HepG2 (cell line): ENCODE measurements around the gene SERINC2. TPM values are rescaled to one million over a fixed set of nuclear protein-coding genes. Genes with fewer than 3 reads are reported as not detected.

Experiments used
- ATF7-NPFF ChIP-seq: sonication (generic); formaldehyde crosslinking; IDR thresholded peaks from 2 replicates; pipeline ENCODE4 v1.8.1; 2023; ENCODE audit warnings: mild to moderate bottlenecking, low read depth, missing genetic modification reagents, moderate library complexity
- CEBPB ChIP-seq: IDR thresholded peaks from 2 replicates; pipeline ENCODE4 v1.6.1; 2011; ENCODE audit warnings: low read depth, low read length, improper control_type of control experiment, borderline replicate concordance
- DNMT1 ChIP-seq: sonication (generic); formaldehyde crosslinking; IDR thresholded peaks from 2 replicates; pipeline ENCODE4 v1.5.1; 2020; ENCODE audit warnings: mild to moderate bottlenecking, missing genetic modification reagents
- ELF4 ChIP-seq: sonication (generic); formaldehyde crosslinking; IDR thresholded peaks from 2 replicates; pipeline ENCODE4 v1.5.0; 2020; ENCODE audit warnings: missing genetic modification reagents, mild to moderate bottlenecking, moderate library complexity, borderline replicate concordance
- GLI4 ChIP-seq: sonication (generic); formaldehyde crosslinking; IDR thresholded peaks from 2 replicates; pipeline ENCODE4 v1.5.1; 2020; ENCODE audit warnings: missing genetic modification reagents, mild to moderate bottlenecking, moderate library complexity, borderline replicate concordance
- HOXA5 ChIP-seq: sonication (generic); formaldehyde crosslinking; IDR thresholded peaks from 2 replicates; pipeline ENCODE4 v1.4.0; 2020; ENCODE audit warnings: missing genetic modification reagents
- IKZF1 ChIP-seq: fragments of 450-650 bp; IDR thresholded peaks from 2 replicates; pipeline ENCODE4 v1.7.1; 2016
- IRF2 ChIP-seq: IDR thresholded peaks from 2 replicates; pipeline ENCODE4 v1.6.1; 2018; ENCODE audit warnings: missing genetic modification reagents, missing compliant biosample characterization
- IRX3 ChIP-seq: sonication (generic); formaldehyde crosslinking; IDR thresholded peaks from 2 replicates; pipeline ENCODE4 v1.8.1; 2023; ENCODE audit warnings: mild to moderate bottlenecking, low read depth, missing genetic modification reagents, borderline replicate concordance
- MEF2D ChIP-seq: sonication (generic); formaldehyde crosslinking; IDR thresholded peaks from 2 replicates; pipeline ENCODE4 v1.5.1; 2020; ENCODE audit warnings: mild to moderate bottlenecking, missing genetic modification reagents
- MTA3 ChIP-seq: sonication (generic); formaldehyde crosslinking; IDR thresholded peaks from 2 replicates; pipeline ENCODE4 v1.4.0; 2020; ENCODE audit warnings: missing genetic modification reagents
- NR0B2 ChIP-seq: sonication (generic); formaldehyde crosslinking; IDR thresholded peaks from 2 replicates; pipeline ENCODE4 v1.4.0; 2020; ENCODE audit warnings: mild to moderate bottlenecking, missing genetic modification reagents
- NRL ChIP-seq: sonication (generic); formaldehyde crosslinking; IDR thresholded peaks from 2 replicates; pipeline ENCODE4 v1.5.0; 2020; ENCODE audit warnings: missing genetic modification reagents, mild to moderate bottlenecking, moderate library complexity, borderline replicate concordance
- RBFOX2 ChIP-seq: fragments of 200-400 bp; formaldehyde crosslinking; IDR thresholded peaks from 2 replicates; pipeline ENCODE4 v1.6.1; 2017; ENCODE audit warnings: low read depth, mild to moderate bottlenecking, low read length
- REL ChIP-seq: sonication (generic); formaldehyde crosslinking; conservative IDR thresholded peaks from 2 replicates; pipeline ENCODE4 v1.8.0; 2022; ENCODE audit warnings: mild to moderate bottlenecking, missing genetic modification reagents, moderate library complexity
- RORA ChIP-seq: sonication (generic); formaldehyde crosslinking; IDR thresholded peaks from 2 replicates; pipeline ENCODE4 v1.5.0; 2020; ENCODE audit warnings: mild to moderate bottlenecking, missing genetic modification reagents, moderate library complexity
- SP4 ChIP-seq: sonication (generic); formaldehyde crosslinking; IDR thresholded peaks from 2 replicates; pipeline ENCODE4 v1.8.1; 2023; ENCODE audit warnings: mild to moderate bottlenecking, missing genetic modification reagents
- TRIM22 ChIP-seq: fragments of 450-650 bp; IDR thresholded peaks from 2 replicates; pipeline ENCODE4 v1.6.1; 2017
- ZNF121 ChIP-seq: sonication (generic); formaldehyde crosslinking; IDR thresholded peaks from 2 replicates; pipeline ENCODE4 v1.5.0; 2020; ENCODE audit warnings: mild to moderate bottlenecking, missing genetic modification reagents
- ZNF251 ChIP-seq: sonication (generic); formaldehyde crosslinking; IDR thresholded peaks from 2 replicates; pipeline ENCODE4 v1.9.0; 2021; ENCODE audit warnings: mild to moderate bottlenecking, missing genetic modification reagents
- ZNF274 ChIP-seq: sonication (generic); formaldehyde crosslinking; IDR thresholded peaks from 2 replicates; pipeline ENCODE4 v1.5.1; 2020; ENCODE audit warnings: mild to moderate bottlenecking, missing genetic modification reagents
- ZNF317 ChIP-seq: sonication (generic); formaldehyde crosslinking; IDR thresholded peaks from 2 replicates; pipeline ENCODE4 v1.5.0; 2020; ENCODE audit warnings: mild to moderate bottlenecking, missing genetic modification reagents
- ZNF326 ChIP-seq: sonication (generic); formaldehyde crosslinking; IDR thresholded peaks from 2 replicates; pipeline ENCODE4 v1.4.0; 2020; ENCODE audit warnings: missing genetic modification reagents, borderline replicate concordance
- ZNF468 ChIP-seq: sonication (generic); formaldehyde crosslinking; IDR thresholded peaks from 2 replicates; pipeline ENCODE4 v1.8.0; 2022; ENCODE audit warnings: mild to moderate bottlenecking, moderate library complexity, missing genetic modification reagents
- ZNF75D ChIP-seq: sonication (generic); formaldehyde crosslinking; IDR thresholded peaks from 2 replicates; pipeline ENCODE4 v1.8.1; 2023; ENCODE audit warnings: missing genetic modification reagents, mild to moderate bottlenecking, borderline replicate concordance
- polyA plus RNA-seq, 8 experiments: library from polyadenylated mRNA; depleted of rRNA in 3 of 8; stranded (reverse) in 7 of 8; unstranded in 1 of 8; fragments of >200 nt; fragmentation: Illumina TruSeq in 4 of 8; extraction: Trizol in 4 of 8; gene quantifications; 2 replicates each; pipeline versions ENCODE4 v1.2.1 to v1.2.3, GENCODE V29; 2011 to 2016; ENCODE audit warnings: low read depth in 4 of 8, missing spikeins in 1 of 8, mixed read lengths in 1 of 8; ENCODE audit not compliant: insufficient read depth in 1 of 8
- total RNA-seq, 5 experiments: library from RNA; depleted of rRNA; stranded (reverse); fragments of >200 nt; fragmentation: Illumina TruSeq; extraction: Trizol; gene quantifications; 2 replicates each; pipeline ENCODE4 v1.2.3, GENCODE V29; 2016; ENCODE audit warnings: low read depth in 1 of 5
- TF ChIP-seq, protein P1 (sequence below): sonication (generic); formaldehyde crosslinking; IDR thresholded peaks from 2 replicates; pipeline ENCODE4 v1.4.0; 2020; ENCODE audit warnings: missing genetic modification reagents
- TF ChIP-seq, protein P2 (sequence below): sonication (generic); formaldehyde crosslinking; IDR thresholded peaks from 2 replicates; pipeline ENCODE4 v1.4.0; 2020; ENCODE audit warnings: missing genetic modification reagents, mild to moderate bottlenecking, borderline replicate concordance

SERINC2 gene
- total and polyA plus RNA-seq, 2 of the 13 experiments (the other 11 are each of a cell fraction or from before 2014, with no cell fraction given) = 4.8 to 126 TPM

DNA sequence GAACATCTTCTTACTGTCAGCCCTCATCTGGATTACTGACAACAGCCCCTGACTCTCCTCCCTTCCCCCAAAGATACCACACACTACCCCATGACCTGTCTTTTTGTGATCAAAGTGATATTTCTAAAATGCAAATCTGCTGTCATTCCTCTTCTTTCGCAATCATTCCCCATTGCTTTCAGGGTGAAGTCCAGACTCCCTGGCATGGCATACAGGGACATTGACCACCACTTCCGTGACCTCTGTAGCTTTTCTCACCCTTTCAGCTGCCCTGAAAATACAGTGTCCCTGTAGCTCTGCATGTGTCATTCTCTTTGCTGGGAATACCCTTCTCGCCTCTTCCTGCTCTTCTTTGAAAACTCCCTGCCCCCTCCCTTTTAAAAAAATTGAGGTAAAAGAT is 4.1 kb downstream of the SERINC2 start (continued):
- no peak for TF ChIP-seq ZNF274
- no peak for TF ChIP-seq ZNF251 (CRISPR knock-in tag)
- TF ChIP-seq NR0B2 (CRISPR knock-in tag) = no peak
- TF ChIP-seq CEBPB = peak; percentile 99
- TF ChIP-seq MEF2D (CRISPR knock-in tag) = peak; percentile 56
- no peak for TF ChIP-seq TRIM22
- no peak for TF ChIP-seq ZNF468 (CRISPR knock-in tag)
- no peak for TF ChIP-seq REL (CRISPR knock-in tag)
- TF ChIP-seq, protein P1, sequence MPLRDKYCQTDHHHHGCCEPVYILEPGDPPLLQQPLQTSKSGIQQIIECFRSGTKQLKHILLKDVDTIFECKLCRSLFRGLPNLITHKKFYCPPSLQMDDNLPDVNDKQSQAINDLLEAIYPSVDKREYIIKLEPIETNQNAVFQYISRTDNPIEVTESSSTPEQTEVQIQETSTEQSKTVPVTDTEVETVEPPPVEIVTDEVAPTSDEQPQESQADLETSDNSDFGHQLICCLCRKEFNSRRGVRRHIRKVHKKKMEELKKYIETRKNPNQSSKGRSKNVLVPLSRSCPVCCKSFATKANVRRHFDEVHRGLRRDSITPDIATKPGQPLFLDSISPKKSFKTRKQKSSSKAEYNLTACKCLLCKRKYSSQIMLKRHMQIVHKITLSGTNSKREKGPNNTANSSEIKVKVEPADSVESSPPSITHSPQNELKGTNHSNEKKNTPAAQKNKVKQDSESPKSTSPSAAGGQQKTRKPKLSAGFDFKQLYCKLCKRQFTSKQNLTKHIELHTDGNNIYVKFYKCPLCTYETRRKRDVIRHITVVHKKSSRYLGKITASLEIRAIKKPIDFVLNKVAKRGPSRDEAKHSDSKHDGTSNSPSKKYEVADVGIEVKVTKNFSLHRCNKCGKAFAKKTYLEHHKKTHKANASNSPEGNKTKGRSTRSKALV (CRISPR knock-in tag) = no peak
- no peak for TF ChIP-seq ELF4 (CRISPR knock-in tag)
- no peak for TF ChIP-seq HOXA5 (CRISPR knock-in tag)
- TF ChIP-seq IRX3 (CRISPR knock-in tag) = no peak
- no peak for TF ChIP-seq IKZF1
- no peak for TF ChIP-seq MTA3 (CRISPR knock-in tag)
- no peak for TF ChIP-seq SP4 (CRISPR knock-in tag)
- TF ChIP-seq, protein P2, sequence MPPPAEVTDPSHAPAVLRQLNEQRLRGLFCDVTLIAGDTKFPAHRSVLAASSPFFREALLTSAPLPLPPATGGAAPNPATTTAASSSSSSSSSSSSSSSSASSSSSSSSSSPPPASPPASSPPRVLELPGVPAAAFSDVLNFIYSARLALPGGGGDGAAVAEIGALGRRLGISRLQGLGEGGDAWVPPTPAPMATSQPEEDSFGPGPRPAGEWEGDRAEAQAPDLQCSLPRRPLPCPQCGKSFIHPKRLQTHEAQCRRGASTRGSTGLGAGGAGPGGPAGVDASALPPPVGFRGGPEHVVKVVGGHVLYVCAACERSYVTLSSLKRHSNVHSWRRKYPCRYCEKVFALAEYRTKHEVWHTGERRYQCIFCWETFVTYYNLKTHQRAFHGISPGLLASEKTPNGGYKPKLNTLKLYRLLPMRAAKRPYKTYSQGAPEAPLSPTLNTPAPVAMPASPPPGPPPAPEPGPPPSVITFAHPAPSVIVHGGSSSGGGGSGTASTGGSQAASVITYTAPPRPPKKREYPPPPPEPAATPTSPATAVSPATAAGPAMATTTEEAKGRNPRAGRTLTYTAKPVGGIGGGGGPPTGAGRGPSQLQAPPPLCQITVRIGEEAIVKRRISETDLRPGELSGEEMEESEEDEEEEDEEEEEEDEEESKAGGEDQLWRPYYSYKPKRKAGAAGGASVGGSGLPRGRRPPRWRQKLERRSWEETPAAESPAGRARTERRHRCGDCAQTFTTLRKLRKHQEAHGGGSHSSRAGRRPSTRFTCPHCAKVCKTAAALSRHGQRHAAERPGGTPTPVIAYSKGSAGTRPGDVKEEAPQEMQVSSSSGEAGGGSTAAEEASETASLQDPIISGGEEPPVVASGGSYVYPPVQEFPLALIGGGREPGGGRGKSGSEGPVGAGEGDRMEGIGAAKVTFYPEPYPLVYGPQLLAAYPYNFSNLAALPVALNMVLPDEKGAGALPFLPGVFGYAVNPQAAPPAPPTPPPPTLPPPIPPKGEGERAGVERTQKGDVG (CRISPR knock-in tag) = no peak
- no peak for TF ChIP-seq ATF7-NPFF (CRISPR knock-in tag)
- TF ChIP-seq ZNF317 (CRISPR knock-in tag) = peak; percentile 98
- no peak for TF ChIP-seq ZNF326 (CRISPR knock-in tag)
- TF ChIP-seq NRL (CRISPR knock-in tag) = no peak
- no peak for TF ChIP-seq ZNF75D (CRISPR knock-in tag)
- peak; percentile 90 for TF ChIP-seq IRF2
- TF ChIP-seq DNMT1 (CRISPR knock-in tag) = no peak
- no peak for TF ChIP-seq ZNF121
- TF ChIP-seq RBFOX2 = no peak
- no peak for TF ChIP-seq RORA (CRISPR knock-in tag)
- TF ChIP-seq GLI4 = no peak
